Glomerular visceral epithelial cell (primary cell): Measurements from ENCODE around the gene DNM3.

ENCODE experiments used
- DNase-seq: peaks from one replicate; pipeline ENCODE4 v3.0.0-alpha.2; 2016; ENCODE audit errors: extremely low spot score

The DNM3 gene

GRCh38 chr1:172325531-172325930, 484.2 kb downstream of the DNM3 start:
- peak; percentile 21 for DNase-seq

GRCh38 chr1:172326136-172326535, 484.8 kb downstream of the DNM3 start:
- DNase-seq = no peak

GRCh38 chr1:172328266-172328665, 487.0 kb downstream of the DNM3 start:
- DNase-seq = no peak

- no peak for DNase-seq
Observed at GRCh38 chr1:172332230-172332629, 490.9 kb downstream of the DNM3 start.

- DNase-seq = no peak
Observed at GRCh38 chr1:172335377-172335776, 494.1 kb downstream of the DNM3 start.

- no peak for DNase-seq
Observed at GRCh38 chr1:172338295-172338735, 497.0 kb downstream of the DNM3 start.

GRCh38 chr1:172339842-172340241, 498.5 kb downstream of the DNM3 start:
- DNase-seq = no peak

- DNase-seq = no peak
Observed at GRCh38 chr1:172340520-172340919, 499.2 kb downstream of the DNM3 start.

GRCh38 chr1:172341697-172342096, 500.4 kb downstream of the DNM3 start:
- DNase-seq = no peak

GRCh38 chr1:172342584-172343239, 501.4 kb downstream of the DNM3 start:
- no peak for DNase-seq

- peak; percentile 90 for DNase-seq
Observed at GRCh38 chr1:172343240-172344160, 502.2 kb downstream of the DNM3 start.

- no peak for DNase-seq
Observed at GRCh38 chr1:172344444-172344843, 503.1 kb downstream of the DNM3 start.

GRCh38 chr1:172345077-172345476, 503.8 kb downstream of the DNM3 start:
- DNase-seq = no peak

- no peak for DNase-seq
Observed at GRCh38 chr1:172347416-172347815, 506.1 kb downstream of the DNM3 start.

- DNase-seq = no peak
Observed at GRCh38 chr1:172350856-172351255, 509.6 kb downstream of the DNM3 start.

- no peak for DNase-seq
Observed at GRCh38 chr1:172351346-172351745, 510.0 kb downstream of the DNM3 start.

GRCh38 chr1:172351754-172352161, 510.5 kb downstream of the DNM3 start:
- DNase-seq = peak; percentile 70

- peak; percentile 51 for DNase-seq
Observed at GRCh38 chr1:172352435-172352834, 511.1 kb downstream of the DNM3 start.

GRCh38 chr1:172354291-172355274, 513.3 kb downstream of the DNM3 start:
- DNase-seq = no peak

- DNase-seq = peak; percentile 84
Observed at GRCh38 chr1:172356620-172357019, 515.3 kb downstream of the DNM3 start.

GRCh38 chr1:172357753-172358385, 516.6 kb downstream of the DNM3 start:
- no peak for DNase-seq
